WTC11 (cell line): ENCODE measurements around the gene FFAR3. TPM values are rescaled to one million over a fixed set of nuclear protein-coding genes. Genes with fewer than 3 reads are reported as not detected.

Experiments used
- ATAC-seq: fragments of 200-7000 bp; cut with Tn5 transposase; 2 replicates; pipeline ENCODE4 v1.10.0; 2021; ENCODE audit warnings: mild to moderate bottlenecking, moderate library complexity
- CTCF ChIA-PET: fragments of 300-600 bp; sonication (Branson Sonifier 250); formaldehyde crosslinking; loops from one replicate; lab custom pipeline; 2021; ENCODE audit warnings: antibody characterized with exemption; lab: Charles Lee
- POLR2A ChIA-PET: fragments of 350-600 bp; sonication (Branson Sonifier 250); formaldehyde crosslinking; loops from one replicate; lab custom pipeline; 2021; ENCODE audit warnings: antibody characterized with exemption; lab: Charles Lee
- DNase-seq: peaks from one replicate; pipeline ENCODE4 v3.0.0; 2021; ENCODE audit warnings: low spot score
- H3K27ac Mint-ChIP-seq: 2 replicates; pipeline ENCODE4 v1.8.0; 2021; ENCODE audit warnings: mixed read lengths
- H3K27me3 Mint-ChIP-seq: 2 replicates; pipeline ENCODE4 v1.8.0; 2021; ENCODE audit warnings: low read depth, mild to moderate bottlenecking, moderate library complexity, mixed read lengths
- H3K36me3 Mint-ChIP-seq: 2 replicates; pipeline ENCODE4 v1.8.0; 2021; ENCODE audit warnings: mixed read lengths
- H3K4me1 Mint-ChIP-seq: 2 replicates; pipeline ENCODE4 v1.8.0; 2022; ENCODE audit warnings: mixed read lengths
- H3K4me3 Mint-ChIP-seq: 2 replicates; pipeline ENCODE4 v1.8.0; 2021; ENCODE audit warnings: mild to moderate bottlenecking, moderate library complexity, mixed read lengths
- H3K9me3 Mint-ChIP-seq: 2 replicates; pipeline ENCODE4 v1.8.0; 2021; ENCODE audit warnings: mixed read lengths
- ARID4B ChIP-seq: sonication (generic); formaldehyde crosslinking; IDR thresholded peaks from 2 replicates; pipeline ENCODE4 v1.8.0; 2023; ENCODE audit warnings: missing genetic modification reagents, mild to moderate bottlenecking, borderline replicate concordance
- FOXJ3 ChIP-seq: sonication (generic); formaldehyde crosslinking; IDR thresholded peaks from 2 replicates; pipeline ENCODE4 v1.9.0; 2021; ENCODE audit warnings: missing genetic modification reagents, mild to moderate bottlenecking, borderline replicate concordance
- GRHL2 ChIP-seq: fragments of 250-450 bp; sonication (Bioruptor Pico); IDR thresholded peaks from 2 replicates; pipeline ENCODE4 v1.8.0; 2022; ENCODE audit warnings: mild to moderate bottlenecking, moderate library complexity; ENCODE audit not compliant: insufficient replicate concordance, severe bottlenecking
- JUN ChIP-seq: sonication (generic); formaldehyde crosslinking; IDR thresholded peaks from 2 replicates; pipeline ENCODE4 v1.8.0; 2023; ENCODE audit warnings: mild to moderate bottlenecking, missing genetic modification reagents
- SMAD4 ChIP-seq: sonication (generic); formaldehyde crosslinking; IDR thresholded peaks from 2 replicates; pipeline ENCODE4 v1.8.0; 2022; ENCODE audit warnings: mild to moderate bottlenecking, missing genetic modification reagents
- SOX15 ChIP-seq: fragments of 250-450 bp; sonication (Bioruptor Pico); IDR thresholded peaks from 2 replicates; pipeline ENCODE4 v1.9.0; 2021; ENCODE audit warnings: mild to moderate bottlenecking
- STAT6 ChIP-seq: sonication (generic); formaldehyde crosslinking; conservative IDR thresholded peaks from 2 replicates; pipeline ENCODE4 v1.8.1; 2023; ENCODE audit warnings: mild to moderate bottlenecking, low read depth, missing genetic modification reagents, moderate library complexity
- TCF7 ChIP-seq: sonication (generic); formaldehyde crosslinking; IDR thresholded peaks from 2 replicates; pipeline ENCODE4 v1.8.0; 2022; ENCODE audit warnings: mild to moderate bottlenecking, low read depth, missing genetic modification reagents, moderate library complexity
- ZBTB21 ChIP-seq: sonication (generic); formaldehyde crosslinking; IDR thresholded peaks from 2 replicates; pipeline ENCODE4 v1.8.1; 2023; ENCODE audit warnings: mild to moderate bottlenecking, missing genetic modification reagents, borderline replicate concordance
- ZNF232 ChIP-seq: sonication (generic); formaldehyde crosslinking; IDR thresholded peaks from 2 replicates; pipeline ENCODE4 v1.8.0; 2022; ENCODE audit warnings: mild to moderate bottlenecking, missing genetic modification reagents
- total RNA-seq: library from RNA; stranded (reverse); gene quantifications from 3 replicates; pipeline ENCODE4 v1.2.3, GENCODE V29; 2021
- TF ChIP-seq, protein P1 (sequence below): fragments of 250-450 bp; sonication (Bioruptor Pico); IDR thresholded peaks from 2 replicates; pipeline ENCODE4 v1.9.0; 2021; ENCODE audit warnings: mild to moderate bottlenecking
- TF ChIP-seq, protein P2 (sequence below): sonication (generic); formaldehyde crosslinking; IDR thresholded peaks from 2 replicates; pipeline ENCODE4 v1.8.1; 2023; ENCODE audit warnings: mild to moderate bottlenecking, missing genetic modification reagents, moderate library complexity

Gene FFAR3
- total RNA-seq, 1 experiment from 2014 or later, result not detected

DNA sequence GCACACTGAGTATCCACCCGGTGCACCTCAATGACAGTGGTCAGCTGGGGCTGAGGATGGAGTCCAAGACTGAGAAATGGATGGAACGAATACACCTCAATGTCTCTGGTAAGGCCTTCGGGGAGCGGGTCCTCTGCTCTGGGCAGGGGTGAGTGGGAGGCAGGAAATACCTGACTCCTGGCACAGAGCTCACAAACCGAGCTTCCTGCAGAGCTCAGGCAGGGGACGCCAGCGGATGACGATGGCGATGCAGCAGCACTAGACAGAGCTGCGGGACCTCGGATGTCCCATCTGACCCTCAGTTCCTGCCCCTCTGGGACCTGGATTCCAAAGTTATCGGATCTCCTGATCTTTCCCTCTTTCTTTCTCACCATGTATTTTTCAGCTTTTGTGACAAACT, 25.4 kb upstream of the FFAR3 start (continued):
- TF ChIP-seq, protein P1, sequence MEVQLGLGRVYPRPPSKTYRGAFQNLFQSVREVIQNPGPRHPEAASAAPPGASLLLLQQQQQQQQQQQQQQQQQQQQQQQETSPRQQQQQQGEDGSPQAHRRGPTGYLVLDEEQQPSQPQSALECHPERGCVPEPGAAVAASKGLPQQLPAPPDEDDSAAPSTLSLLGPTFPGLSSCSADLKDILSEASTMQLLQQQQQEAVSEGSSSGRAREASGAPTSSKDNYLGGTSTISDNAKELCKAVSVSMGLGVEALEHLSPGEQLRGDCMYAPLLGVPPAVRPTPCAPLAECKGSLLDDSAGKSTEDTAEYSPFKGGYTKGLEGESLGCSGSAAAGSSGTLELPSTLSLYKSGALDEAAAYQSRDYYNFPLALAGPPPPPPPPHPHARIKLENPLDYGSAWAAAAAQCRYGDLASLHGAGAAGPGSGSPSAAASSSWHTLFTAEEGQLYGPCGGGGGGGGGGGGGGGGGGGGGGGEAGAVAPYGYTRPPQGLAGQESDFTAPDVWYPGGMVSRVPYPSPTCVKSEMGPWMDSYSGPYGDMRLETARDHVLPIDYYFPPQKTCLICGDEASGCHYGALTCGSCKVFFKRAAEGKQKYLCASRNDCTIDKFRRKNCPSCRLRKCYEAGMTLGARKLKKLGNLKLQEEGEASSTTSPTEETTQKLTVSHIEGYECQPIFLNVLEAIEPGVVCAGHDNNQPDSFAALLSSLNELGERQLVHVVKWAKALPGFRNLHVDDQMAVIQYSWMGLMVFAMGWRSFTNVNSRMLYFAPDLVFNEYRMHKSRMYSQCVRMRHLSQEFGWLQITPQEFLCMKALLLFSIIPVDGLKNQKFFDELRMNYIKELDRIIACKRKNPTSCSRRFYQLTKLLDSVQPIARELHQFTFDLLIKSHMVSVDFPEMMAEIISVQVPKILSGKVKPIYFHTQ (CRISPR knock-in tag), result no peak
- TF ChIP-seq, protein P2, sequence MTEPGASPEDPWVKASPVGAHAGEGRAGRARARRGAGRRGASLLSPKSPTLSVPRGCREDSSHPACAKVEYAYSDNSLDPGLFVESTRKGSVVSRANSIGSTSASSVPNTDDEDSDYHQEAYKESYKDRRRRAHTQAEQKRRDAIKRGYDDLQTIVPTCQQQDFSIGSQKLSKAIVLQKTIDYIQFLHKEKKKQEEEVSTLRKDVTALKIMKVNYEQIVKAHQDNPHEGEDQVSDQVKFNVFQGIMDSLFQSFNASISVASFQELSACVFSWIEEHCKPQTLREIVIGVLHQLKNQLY (CRISPR knock-in tag), result no peak
- no peak for TF ChIP-seq ZNF232 (CRISPR knock-in tag)

DNA sequence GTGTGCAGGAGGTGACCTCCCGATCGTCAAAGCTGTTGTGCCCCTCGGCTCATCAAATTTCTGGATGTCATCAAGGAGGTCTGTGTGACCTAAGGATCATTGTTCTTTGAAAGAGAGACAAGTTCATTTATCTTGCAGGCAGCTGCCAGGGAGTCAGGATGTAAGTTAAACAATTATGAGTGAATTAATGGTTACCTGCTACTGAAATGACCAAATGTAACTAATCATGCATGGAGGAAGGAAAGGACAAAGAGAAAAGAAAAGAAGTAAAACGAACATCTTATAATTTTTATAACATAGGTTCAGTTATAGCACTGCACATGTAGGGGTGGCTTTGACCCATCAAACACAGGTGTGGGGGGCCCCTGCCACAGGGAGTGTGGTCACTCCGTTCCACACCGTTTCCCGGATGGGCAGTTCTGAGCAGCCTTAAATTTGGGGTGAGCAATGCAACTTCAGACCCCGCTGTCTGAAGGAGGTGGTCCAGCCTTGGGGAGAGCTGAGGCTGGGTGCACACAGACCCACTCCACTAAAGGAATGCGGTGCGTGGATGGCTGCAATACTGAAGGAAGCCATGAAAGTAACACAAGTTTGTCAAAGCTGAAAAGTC, 24.0 kb upstream of the FFAR3 start:
- no peak for ATAC-seq
- CTCF ChIA-PET, result interaction anchor here (0.5 to 2.0 kb wide), 3 partner anchors 15 to 358 kb away, joined by 3 to 8 read pairs (median 3); no protein-coding TSS in a partner anchor
- H3K36me3 Mint-ChIP-seq, result no peaks in the 10 kb centered on the region
- H3K4me3 Mint-ChIP-seq, result no peak overlapping the region
- no peak for TF ChIP-seq TCF7 (CRISPR knock-in tag)
- no peak for TF ChIP-seq SMAD4 (CRISPR knock-in tag)
- no peak for TF ChIP-seq SOX15 (CRISPR knock-in tag)
- TF ChIP-seq JUN (CRISPR knock-in tag), result no peak
- no peak for TF ChIP-seq ARID4B
- TF ChIP-seq, all 79 proteins: peak for 0
- Mint-ChIP-seq H3K27ac (0 out of 2 replicates have a peak overlapping the region, but pooled peaks have one; percentile 11), H3K9me3 (no peaks in the 10 kb centered on the region), H3K27me3 (no peaks in the 10 kb centered on the region; the same call in 1 of the 2 replicates), H3K4me1 (peaks cover 7% of the 10 kb centered on the region)
- POLR2A ChIA-PET, result no interaction called here
- no peak for DNase-seq

- no peak for TF ChIP-seq STAT6
- TF ChIP-seq FOXJ3 (CRISPR knock-in tag), result no peak
- TF ChIP-seq GRHL2 (CRISPR knock-in tag), result no peak
- TF ChIP-seq ZBTB21 (CRISPR knock-in tag), result no peak
- POLR2A ChIA-PET, result no interaction called here
- CTCF ChIA-PET, result interaction anchor here (1.1 kb wide), 1 partner anchor 16 kb away, joined by 4 read pairs; no protein-coding TSS in a partner anchor
- Mint-ChIP-seq H3K4me3 (no peak overlapping the region), H3K36me3 (no peaks in the 10 kb centered on the region), H3K4me1 (0 out of 2 replicates have a peak, but pooled peaks cover 3% of the 10 kb centered on the region), H3K27ac (no peak overlapping the region), H3K9me3 (no peaks in the 10 kb centered on the region), H3K27me3 (no peaks in the 10 kb centered on the region; the same call in 1 of the 2 replicates)
- DNase-seq (no peak), ATAC-seq (no peak)
These were observed 21.9 kb upstream of the FFAR3 start for GRCh38 chr19:35336166-35336955.
